ENCODE measurements around the gene STMP1. TPM values are rescaled to one million over a fixed set of nuclear protein-coding genes. Genes with fewer than 3 reads are reported as not detected.
"Not testable (repeated sequence)": the region's sequence is repeated elsewhere in the genome, so short reads cannot be mapped to it uniquely, and the experiment has no call there.

STMP1 gene
- total and polyA plus RNA-seq, 2 experiments from 2014 or later = 17.7 to 91.1 TPM

DNA sequence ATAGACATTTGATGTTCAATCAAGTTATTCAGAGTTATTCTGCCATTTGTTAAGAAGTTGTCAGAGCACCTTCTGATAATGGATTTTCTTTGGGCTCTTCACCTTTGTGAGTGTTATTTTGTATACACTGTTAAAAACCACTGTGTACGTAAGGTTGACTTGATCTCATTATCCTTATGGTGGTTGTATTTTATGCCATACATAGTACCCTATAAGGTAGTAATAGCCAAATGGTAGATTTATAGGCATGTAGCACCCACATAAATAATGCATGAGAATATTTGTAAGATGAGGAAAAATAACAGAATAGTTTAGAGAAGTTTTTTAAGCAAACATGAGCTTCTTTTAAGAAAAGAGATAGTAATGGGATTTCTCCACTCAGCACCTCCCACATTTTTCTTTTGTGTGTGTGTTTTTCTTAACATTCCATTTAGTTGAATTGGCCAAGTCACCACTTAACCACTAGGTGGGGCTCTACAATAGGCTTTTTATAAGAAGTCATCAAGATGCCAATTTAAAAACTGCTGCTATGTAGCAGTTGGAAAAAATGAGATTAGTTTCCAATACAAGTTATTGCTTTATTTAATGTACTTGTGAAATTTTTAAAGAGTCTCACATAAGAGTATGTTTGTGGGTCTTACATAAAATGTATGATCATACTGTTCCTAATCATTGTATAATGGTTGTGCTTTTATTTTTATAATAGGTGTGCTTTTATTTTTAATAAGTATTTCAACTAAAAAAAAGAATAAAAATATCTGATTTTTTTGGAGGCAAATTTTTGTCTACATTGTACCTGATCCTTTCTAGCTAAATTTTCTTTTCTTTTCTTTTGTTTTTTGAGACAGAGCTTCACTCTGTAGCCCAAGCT is 41.1 kb upstream of the STMP1 start:
- H3K9me3 ChIP-seq (ENCODE audit: low read depth) = no peaks in the 10 kb centered on the region
- TF ChIP-seq, protein P1, sequence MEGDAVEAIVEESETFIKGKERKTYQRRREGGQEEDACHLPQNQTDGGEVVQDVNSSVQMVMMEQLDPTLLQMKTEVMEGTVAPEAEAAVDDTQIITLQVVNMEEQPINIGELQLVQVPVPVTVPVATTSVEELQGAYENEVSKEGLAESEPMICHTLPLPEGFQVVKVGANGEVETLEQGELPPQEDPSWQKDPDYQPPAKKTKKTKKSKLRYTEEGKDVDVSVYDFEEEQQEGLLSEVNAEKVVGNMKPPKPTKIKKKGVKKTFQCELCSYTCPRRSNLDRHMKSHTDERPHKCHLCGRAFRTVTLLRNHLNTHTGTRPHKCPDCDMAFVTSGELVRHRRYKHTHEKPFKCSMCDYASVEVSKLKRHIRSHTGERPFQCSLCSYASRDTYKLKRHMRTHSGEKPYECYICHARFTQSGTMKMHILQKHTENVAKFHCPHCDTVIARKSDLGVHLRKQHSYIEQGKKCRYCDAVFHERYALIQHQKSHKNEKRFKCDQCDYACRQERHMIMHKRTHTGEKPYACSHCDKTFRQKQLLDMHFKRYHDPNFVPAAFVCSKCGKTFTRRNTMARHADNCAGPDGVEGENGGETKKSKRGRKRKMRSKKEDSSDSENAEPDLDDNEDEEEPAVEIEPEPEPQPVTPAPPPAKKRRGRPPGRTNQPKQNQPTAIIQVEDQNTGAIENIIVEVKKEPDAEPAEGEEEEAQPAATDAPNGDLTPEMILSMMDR (IDR thresholded peaks at IDR 0.05; ENCODE audit: low read depth, low read length) = peak; percentile 88
- H3K4me1 ChIP-seq (ENCODE audit: low read depth) = peaks cover 17% of the 10 kb centered on the region
- H3K36me3 ChIP-seq = peaks cover 34% of the 10 kb centered on the region
- no peak overlapping the region for H3K4me3 ChIP-seq
- no peak overlapping the region for H3K27ac ChIP-seq
- peak; percentile 72 to 91 for DNase-seq (ENCODE audit: low read depth in 1 of 2, low spot score in 1 of 2)
- no peaks in the 10 kb centered on the region for H3K27me3 ChIP-seq

GRCh38 chr7:135634191-135634878 is 28.0 kb upstream of the STMP1 start:
- Histone ChIP-seq H3K36me3 (peaks cover 60% of the 10 kb centered on the region), H3K4me3 (no peak overlapping the region), H3K27me3 (no peaks in the 10 kb centered on the region), H3K9me3 (ENCODE audit: low read depth) (no peaks in the 10 kb centered on the region), H3K4me1 (ENCODE audit: low read depth) (no peaks in the 10 kb centered on the region), H3K27ac (no peak overlapping the region)
- TF ChIP-seq, protein P1 (IDR thresholded peaks at IDR 0.05; ENCODE audit: low read depth, low read length) = no peak
- no peak for DNase-seq (ENCODE audit: low read depth in 1 of 2, low spot score in 1 of 2)

- H3K9me3 ChIP-seq (ENCODE audit: low read depth); H3K4me1 ChIP-seq (ENCODE audit: low read depth); DNase-seq (ENCODE audit: low read depth in 1 of 2, low spot score in 1 of 2); H3K4me3 ChIP-seq; H3K27ac ChIP-seq; H3K27me3 ChIP-seq: not testable (repeated sequence)
- peaks cover 49% of the 10 kb centered on the region for H3K36me3 ChIP-seq
Observed at GRCh38 chr7:135639690-135640089, 22.6 kb upstream of the STMP1 start.

DNA sequence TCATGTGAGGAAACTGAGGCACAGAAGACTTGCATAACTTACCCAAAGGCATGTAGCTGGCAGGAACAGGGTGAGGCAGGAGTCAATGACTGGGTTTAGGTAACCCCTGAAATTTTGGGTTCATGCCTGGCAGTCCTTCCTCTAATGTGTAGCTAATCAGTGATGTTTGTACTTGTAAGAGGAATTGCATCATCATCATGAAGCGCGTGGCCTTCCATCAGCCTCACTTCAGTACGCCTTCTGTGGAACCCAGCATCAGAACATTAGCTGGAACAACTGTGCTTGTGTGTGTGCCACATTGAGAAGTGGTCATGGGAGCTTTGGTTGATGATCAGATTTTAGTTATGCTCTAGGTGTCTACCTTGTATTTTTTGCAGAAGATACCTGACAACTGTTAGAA is 18.2 kb upstream of the STMP1 start:
- no peaks in the 10 kb centered on the region for H3K9me3 ChIP-seq (ENCODE audit: low read depth)
- H3K4me1 ChIP-seq (ENCODE audit: low read depth) = no peaks in the 10 kb centered on the region
- no peak overlapping the region for H3K4me3 ChIP-seq
- H3K27ac ChIP-seq = no peak overlapping the region
- peaks cover 50% of the 10 kb centered on the region for H3K36me3 ChIP-seq
- DNase-seq (ENCODE audit: low read depth in 1 of 2, low spot score in 1 of 2) = peak in 1 of 2 donors; percentile 29
- H3K27me3 ChIP-seq = no peaks in the 10 kb centered on the region
- TF ChIP-seq, protein P1 (IDR thresholded peaks at IDR 0.05; ENCODE audit: low read depth, low read length) = no peak

- H3K27me3 ChIP-seq = no peaks in the 10 kb centered on the region
- DNase-seq (ENCODE audit: low read depth in 1 of 2, low spot score in 1 of 2) = no peak
- H3K4me1 ChIP-seq (ENCODE audit: low read depth) = no peaks in the 10 kb centered on the region
- peaks cover 48% of the 10 kb centered on the region for H3K36me3 ChIP-seq
- H3K4me3 ChIP-seq = no peak overlapping the region
- H3K9me3 ChIP-seq (ENCODE audit: low read depth) = no peaks in the 10 kb centered on the region
- no peak overlapping the region for H3K27ac ChIP-seq
- TF ChIP-seq, protein P1 (IDR thresholded peaks at IDR 0.05; ENCODE audit: low read depth, low read length) = no peak
Observed at GRCh38 chr7:135644729-135645128, 17.6 kb upstream of the STMP1 start.
